ENCODE results near the gene ETFA. TPM values are rescaled to one million over a fixed set of nuclear protein-coding genes. Genes with fewer than 3 reads are reported as not detected.

ETFA gene
- total RNA-seq, 1 donor from 2014 or later = 112 TPM

- Mint-ChIP-seq H3K36me3 (ENCODE audit: low read depth) (peaks cover 1% of the 10 kb centered on the region), H3K4me1 (peaks cover 21% of the 10 kb centered on the region), H3K27ac (no peak overlapping the region), H3K4me3 (no peak overlapping the region), H3K27me3 (no peaks in the 10 kb centered on the region), H3K9me3 (no peaks in the 10 kb centered on the region)
- no peak for DNase-seq
- intact Hi-C loops (cut with micrococcal nuclease) = loop anchor here (10.0 kb wide), 1 partner anchor 1675 kb away; no protein-coding TSS in a partner anchor
- TF ChIP-seq, protein P1, sequence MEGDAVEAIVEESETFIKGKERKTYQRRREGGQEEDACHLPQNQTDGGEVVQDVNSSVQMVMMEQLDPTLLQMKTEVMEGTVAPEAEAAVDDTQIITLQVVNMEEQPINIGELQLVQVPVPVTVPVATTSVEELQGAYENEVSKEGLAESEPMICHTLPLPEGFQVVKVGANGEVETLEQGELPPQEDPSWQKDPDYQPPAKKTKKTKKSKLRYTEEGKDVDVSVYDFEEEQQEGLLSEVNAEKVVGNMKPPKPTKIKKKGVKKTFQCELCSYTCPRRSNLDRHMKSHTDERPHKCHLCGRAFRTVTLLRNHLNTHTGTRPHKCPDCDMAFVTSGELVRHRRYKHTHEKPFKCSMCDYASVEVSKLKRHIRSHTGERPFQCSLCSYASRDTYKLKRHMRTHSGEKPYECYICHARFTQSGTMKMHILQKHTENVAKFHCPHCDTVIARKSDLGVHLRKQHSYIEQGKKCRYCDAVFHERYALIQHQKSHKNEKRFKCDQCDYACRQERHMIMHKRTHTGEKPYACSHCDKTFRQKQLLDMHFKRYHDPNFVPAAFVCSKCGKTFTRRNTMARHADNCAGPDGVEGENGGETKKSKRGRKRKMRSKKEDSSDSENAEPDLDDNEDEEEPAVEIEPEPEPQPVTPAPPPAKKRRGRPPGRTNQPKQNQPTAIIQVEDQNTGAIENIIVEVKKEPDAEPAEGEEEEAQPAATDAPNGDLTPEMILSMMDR (IDR thresholded peaks at IDR 0.05) = no peak
- no peak for ATAC-seq (ENCODE audit: low read depth)
- CTCF ChIA-PET = no interaction called here
- POLR2A ChIA-PET = no interaction called here
Observed at GRCh38 chr15:76199106-76200082, 111.9 kb downstream of the ETFA start.

GRCh38 chr15:76198456-76199105, 112.7 kb downstream of the ETFA start:
- no peaks in the 10 kb centered on the region for H3K9me3 Mint-ChIP-seq
- TF ChIP-seq, protein P1 (IDR thresholded peaks at IDR 0.05) = no peak
- intact Hi-C loops (cut with micrococcal nuclease) = loop anchor here (10.0 kb wide), 1 partner anchor 1676 kb away; no protein-coding TSS in a partner anchor
- H3K4me3 Mint-ChIP-seq = no peak overlapping the region
- no peak for DNase-seq
- no peak for ATAC-seq (ENCODE audit: low read depth)
- H3K4me1 Mint-ChIP-seq = peaks cover 21% of the 10 kb centered on the region
- CTCF ChIA-PET = no interaction called here
- H3K27me3 Mint-ChIP-seq = no peaks in the 10 kb centered on the region
- POLR2A ChIA-PET = no interaction called here
- no peak overlapping the region for H3K27ac Mint-ChIP-seq
- peaks cover 1% of the 10 kb centered on the region for H3K36me3 Mint-ChIP-seq (ENCODE audit: low read depth)

- Mint-ChIP-seq H3K4me1 (peaks cover 21% of the 10 kb centered on the region), H3K27ac (no peak overlapping the region), H3K36me3 (ENCODE audit: low read depth) (no peaks in the 10 kb centered on the region), H3K9me3 (no peaks in the 10 kb centered on the region), H3K4me3 (no peak overlapping the region), H3K27me3 (no peaks in the 10 kb centered on the region)
- TF ChIP-seq, protein P1 (IDR thresholded peaks at IDR 0.05) = no peak
- ATAC-seq (ENCODE audit: low read depth) = no peak
- no peak for DNase-seq
- intact Hi-C loops (cut with micrococcal nuclease) = loop anchor here (10.0 kb wide), 1 partner anchor 1677 kb away; no protein-coding TSS in a partner anchor
- POLR2A ChIA-PET = no interaction called here
- CTCF ChIA-PET = no interaction called here
Observed at GRCh38 chr15:76197703-76198455, 113.4 kb downstream of the ETFA start.

GRCh38 chr15:76196269-76197231, 114.7 kb downstream of the ETFA start:
- intact Hi-C loops (cut with micrococcal nuclease) = loop anchor here (10.0 kb wide), 1 partner anchor 1678 kb away; no protein-coding TSS in a partner anchor
- Mint-ChIP-seq H3K4me1 (peaks cover 21% of the 10 kb centered on the region), H3K4me3 (no peak overlapping the region), H3K9me3 (no peaks in the 10 kb centered on the region), H3K27me3 (no peaks in the 10 kb centered on the region), H3K27ac (peak overlapping the region; percentile 42), H3K36me3 (ENCODE audit: low read depth) (no peaks in the 10 kb centered on the region)
- DNase-seq (no peak), ATAC-seq (ENCODE audit: low read depth) (peak; percentile 89)
- ChIA-PET POLR2A (no interaction called here), CTCF (no interaction called here)
- TF ChIP-seq, protein P1 (IDR thresholded peaks at IDR 0.05) = no peak
